Right cardiac atrium (tissue), 5 donors: ENCODE data around the gene NKIRAS2. TPM values are rescaled to one million over a fixed set of nuclear protein-coding genes. Genes with fewer than 3 reads are reported as not detected.
A peak's percentile ranks its signal among the peaks of the same experiment; 100 is the strongest.

Experiments
- ATAC-seq, 2 donors: fragments of 200-7000 bp; cut with Tn5 transposase; one replicate each; pipeline versions ENCODE4 v1.8.0 to v1.9.1; 2020; ENCODE audit warnings: moderate library complexity in 2 of 2, mild to moderate bottlenecking in 1 of 2
- DNase-seq, 3 donors: peaks; one replicate each; pipeline ENCODE4 v3.0.0-alpha.2; 2020
- H3K27ac ChIP-seq: one replicate; pipeline ENCODE4 v1.5.1; 2013; ENCODE audit warnings: mild to moderate bottlenecking, low read length, control low read depth, moderate library complexity
- H3K27me3 ChIP-seq: one replicate; pipeline ENCODE4 v1.6.1; 2013; ENCODE audit not compliant: control insufficient read depth, insufficient read depth
- H3K4me1 ChIP-seq: one replicate; pipeline ENCODE4 v1.6.1; 2013; ENCODE audit warnings: low read length; ENCODE audit not compliant: control insufficient read depth, insufficient read depth
- H3K4me3 ChIP-seq: one replicate; pipeline ENCODE4 v1.5.1; 2013; ENCODE audit warnings: low read length, control low read depth
- H3K9me3 ChIP-seq: one replicate; pipeline ENCODE4 v1.6.1; 2013; ENCODE audit warnings: low read length; ENCODE audit not compliant: control insufficient read depth
- WGBS: extraction: QIAGEN DNeasy Blood & Tissue Kit; methylation state at CpG from one replicate; pipeline ENCODE4 v1.1.7; 2013; 5-methylcytosine and 5-hydroxymethylcytosine counted together
- intact Hi-C, 4 donors: fragments of 100-400 bp; cut with DNase I; formaldehyde crosslinking; loops; one replicate each; pipeline versions ENCODE4 v1.11.0 to v1.14.0; 2022 to 2023
- polyA plus RNA-seq: library from polyadenylated mRNA; stranded (reverse); fragments of 200-250 nt; gene quantifications from one replicate; pipeline ENCODE4 v1.2.3, GENCODE V29; 2013
- total RNA-seq, 4 donors: library from RNA; stranded (reverse); fragmentation: NEBNext Ultra II Directional; extraction: Animal tissue kit (Norgen Biotek cat#: 25700); gene quantifications; one replicate each; pipeline ENCODE4 v1.2.1, GENCODE V29; 2021
- donor health status: healthy with polysubstance abuse.
- donor health status: DM: no; HTN: yes; CAD: no.
- donor health status: DM: no; HTN: no; CAD: no.
- donor health status: DM: no; HTN: yes; CAD: no; lungs with severe emphysema.
- donor health status: DM: yes; HTN: yes; CAD: no.

Gene NKIRAS2
- total and polyA plus RNA-seq, 5 donors = 39.1 to 53.9 (median 41.1) TPM

GRCh38 chr17:42056635-42057034 is 36.7 kb downstream of the NKIRAS2 start:
- ATAC-seq (no peak), DNase-seq (no peak)
- no peaks in the 10 kb centered on the region for H3K27me3 ChIP-seq
- H3K27ac ChIP-seq = no peak overlapping the region
- intact Hi-C loops = no loop called here
- 71% methylated on average over 3 of the region's 3 CpGs for whole genome bisulfite sequencing
- no peaks in the 10 kb centered on the region for H3K4me1 ChIP-seq
- H3K4me3 ChIP-seq = no peak overlapping the region
- H3K9me3 ChIP-seq = no peaks in the 10 kb centered on the region

DNA sequence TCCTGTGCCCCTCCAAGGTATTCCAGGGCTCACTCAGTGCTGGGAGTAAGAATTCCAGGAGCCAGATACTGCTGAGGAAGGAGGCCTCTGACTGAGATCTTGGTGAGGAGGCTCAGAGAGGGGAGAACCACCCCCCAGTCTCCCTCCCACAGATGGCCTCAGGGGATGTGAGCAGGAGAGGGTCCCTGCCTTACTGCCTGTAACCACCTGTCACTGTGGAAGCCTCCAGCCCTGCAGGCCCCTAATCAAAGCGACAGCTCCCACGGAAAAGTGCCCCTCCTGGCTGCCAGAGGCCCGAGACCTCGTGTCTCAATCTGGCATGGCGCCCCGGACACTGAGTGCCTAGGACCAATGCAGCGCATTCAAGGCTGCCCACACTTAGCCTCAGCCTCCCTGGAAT is 38.2 kb downstream of the NKIRAS2 start:
- Histone ChIP-seq H3K9me3 (no peaks in the 10 kb centered on the region), H3K27ac (no peak overlapping the region), H3K4me1 (no peaks in the 10 kb centered on the region), H3K27me3 (no peaks in the 10 kb centered on the region), H3K4me3 (no peak overlapping the region)
- ATAC-seq (no peak), DNase-seq (no peak)
- WGBS = 58% methylated on average over 7 of the region's 7 CpGs
- intact Hi-C loops = no loop called here

DNA sequence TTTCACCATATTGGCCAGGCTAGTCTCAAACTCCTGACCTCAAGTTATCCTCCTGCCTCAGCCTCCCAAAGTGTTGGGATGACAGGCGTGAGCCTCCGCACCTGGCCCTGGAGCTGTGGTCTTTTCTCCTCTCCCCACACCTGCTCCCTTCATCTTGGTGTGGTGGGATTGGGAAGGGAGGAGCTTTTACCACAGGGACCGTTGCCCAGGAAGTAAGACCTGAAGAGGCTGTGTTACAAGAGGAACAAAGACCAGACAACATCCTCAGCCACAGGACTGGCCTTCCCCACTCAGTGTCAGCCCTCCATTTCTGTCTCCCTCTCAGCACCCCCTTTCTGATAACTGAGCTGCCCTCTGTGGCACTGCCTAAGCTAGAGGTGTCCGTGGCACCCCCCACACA is 39.9 kb downstream of the NKIRAS2 start:
- DNase-seq (no peak), ATAC-seq (no peak)
- no peaks in the 10 kb centered on the region for H3K9me3 ChIP-seq
- no peak overlapping the region for H3K4me3 ChIP-seq
- no peaks in the 10 kb centered on the region for H3K27me3 ChIP-seq
- intact Hi-C loops = loop anchor here in 1 of 4 donors (5.0 kb wide), 1 partner anchor 47 kb away; no protein-coding TSS in a partner anchor
- H3K27ac ChIP-seq = no peak overlapping the region
- WGBS = 72% methylated on average over 4 of the region's 4 CpGs
- H3K4me1 ChIP-seq = no peaks in the 10 kb centered on the region

DNA sequence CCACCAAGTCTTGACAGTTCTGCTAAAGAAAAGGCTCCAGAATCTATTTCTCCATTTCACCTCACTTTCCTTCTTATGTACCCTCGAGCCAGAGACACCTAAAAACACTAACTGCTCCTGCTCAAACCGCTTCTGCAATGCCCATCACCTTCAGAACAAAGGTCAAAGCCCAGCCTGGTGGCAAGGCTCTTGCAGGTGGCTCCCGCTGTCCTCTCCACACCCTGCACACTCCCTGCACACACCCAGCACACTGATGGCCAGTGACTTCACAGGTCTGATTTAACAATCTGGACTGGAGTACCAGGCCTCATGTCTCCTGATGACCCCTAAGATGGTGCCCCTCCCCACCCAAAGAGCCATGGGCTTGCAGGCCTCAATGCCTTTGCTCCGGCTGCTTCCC is 40.3 kb downstream of the NKIRAS2 start:
- no peak for ATAC-seq
- H3K4me3 ChIP-seq = no peak overlapping the region
- no peaks in the 10 kb centered on the region for H3K27me3 ChIP-seq
- H3K27ac ChIP-seq = no peak overlapping the region
- intact Hi-C loops = loop anchor here in 1 of 4 donors (5.0 kb wide), 1 partner anchor 47 kb away; no protein-coding TSS in a partner anchor
- 84% methylated on average over 4 of the region's 4 CpGs for WGBS
- H3K9me3 ChIP-seq = no peaks in the 10 kb centered on the region
- no peak for DNase-seq
- no peaks in the 10 kb centered on the region for H3K4me1 ChIP-seq

DNA sequence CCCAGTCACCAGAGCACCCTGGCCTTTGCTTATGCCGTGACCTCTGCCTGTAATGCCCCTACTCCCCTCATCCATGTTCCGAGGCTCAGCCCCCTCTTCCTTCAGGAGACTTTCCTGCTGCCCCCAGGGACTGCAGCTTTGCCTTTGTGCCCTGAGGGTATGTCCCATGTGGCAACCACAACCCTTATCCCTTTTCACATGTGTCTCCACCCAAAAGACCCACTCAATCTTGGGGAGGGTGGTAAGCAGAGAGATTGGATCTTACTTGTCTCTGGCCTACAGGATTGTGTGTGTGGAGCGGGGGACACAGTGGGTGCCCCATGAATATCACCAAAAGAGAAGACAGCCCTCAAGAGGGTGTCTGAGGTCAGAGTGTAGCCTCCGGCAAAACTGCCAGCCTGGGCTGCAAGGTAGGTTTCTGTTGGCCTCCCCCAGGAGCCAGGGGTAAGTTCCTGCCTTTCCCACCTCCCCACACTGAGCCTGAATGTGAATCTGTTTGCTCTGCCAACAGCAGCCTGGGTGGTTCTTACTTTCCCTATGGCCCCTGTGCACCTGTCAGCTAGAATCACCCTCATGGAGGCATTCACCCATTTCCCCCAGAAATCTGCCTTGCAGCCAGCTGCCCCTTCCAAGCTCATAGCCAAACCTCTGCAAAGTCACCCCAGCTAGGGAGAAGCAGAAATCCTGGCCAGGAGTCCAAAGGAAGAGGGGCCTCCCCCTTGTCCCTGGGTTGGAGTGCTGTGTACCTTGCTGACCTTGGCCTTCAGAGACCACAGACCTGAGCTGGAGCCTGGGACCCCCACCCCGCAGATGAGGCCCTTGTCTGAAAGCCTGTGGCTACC is 42.0 kb downstream of the NKIRAS2 start:
- H3K27me3 ChIP-seq = no peaks in the 10 kb centered on the region
- H3K4me3 ChIP-seq = no peak overlapping the region
- 69% methylated on average over 5 of the region's 5 CpGs for WGBS
- H3K9me3 ChIP-seq = no peaks in the 10 kb centered on the region
- no peak overlapping the region for H3K27ac ChIP-seq
- H3K4me1 ChIP-seq = no peaks in the 10 kb centered on the region
- intact Hi-C loops = loop anchor here in 1 of 4 donors (5.0 kb wide), 1 partner anchor 45 kb away; no protein-coding TSS in a partner anchor
- no peak for DNase-seq
- ATAC-seq = no peak

- Histone ChIP-seq H3K27me3 (no peaks in the 10 kb centered on the region), H3K4me3 (no peak overlapping the region), H3K4me1 (no peaks in the 10 kb centered on the region), H3K27ac (no peak overlapping the region), H3K9me3 (no peaks in the 10 kb centered on the region)
- WGBS = 88% methylated on average over 14 of the region's 14 CpGs
- ATAC-seq (no peak), DNase-seq (no peak)
- intact Hi-C loops = loop anchor here in 1 of 4 donors (5.0 kb wide), 1 partner anchor 45 kb away; no protein-coding TSS in a partner anchor
Observed at GRCh38 chr17:42062681-42063080, 42.8 kb downstream of the NKIRAS2 start.

DNA sequence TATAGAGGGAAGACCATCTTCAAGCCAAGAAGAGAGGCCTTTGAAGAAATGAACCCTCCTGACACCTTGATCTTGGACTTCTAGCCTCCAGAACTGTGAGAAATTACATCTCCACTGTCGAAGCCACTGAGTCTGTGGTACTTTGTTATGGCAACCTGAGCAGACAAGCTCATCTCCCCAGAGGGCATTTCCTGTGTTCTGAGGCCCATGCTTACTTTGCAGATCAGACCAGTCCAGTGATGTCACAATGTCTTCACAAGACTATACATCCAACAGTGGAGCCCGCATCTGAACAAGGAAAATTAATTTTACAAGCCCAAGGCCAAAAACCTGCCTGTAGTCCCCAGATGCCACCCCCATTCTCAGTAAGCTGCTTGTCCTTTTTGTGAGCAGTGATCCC is 45.3 kb downstream of the NKIRAS2 start:
- no peaks in the 10 kb centered on the region for H3K9me3 ChIP-seq
- H3K27me3 ChIP-seq = no peaks in the 10 kb centered on the region
- WGBS = 74% methylated on average over 2 of the region's 2 CpGs
- ATAC-seq = no peak
- no peak overlapping the region for H3K27ac ChIP-seq
- no peaks in the 10 kb centered on the region for H3K4me1 ChIP-seq
- DNase-seq = no peak
- intact Hi-C loops = no loop called here
- H3K4me3 ChIP-seq = no peak overlapping the region

- intact Hi-C loops = no loop called here
- peak; percentile 45 to 85 (median 85) for DNase-seq
- peak; percentile 26 to 36 for ATAC-seq
Observed at GRCh38 chr17:42067371-42068091, 47.6 kb downstream of the NKIRAS2 start.

DNA sequence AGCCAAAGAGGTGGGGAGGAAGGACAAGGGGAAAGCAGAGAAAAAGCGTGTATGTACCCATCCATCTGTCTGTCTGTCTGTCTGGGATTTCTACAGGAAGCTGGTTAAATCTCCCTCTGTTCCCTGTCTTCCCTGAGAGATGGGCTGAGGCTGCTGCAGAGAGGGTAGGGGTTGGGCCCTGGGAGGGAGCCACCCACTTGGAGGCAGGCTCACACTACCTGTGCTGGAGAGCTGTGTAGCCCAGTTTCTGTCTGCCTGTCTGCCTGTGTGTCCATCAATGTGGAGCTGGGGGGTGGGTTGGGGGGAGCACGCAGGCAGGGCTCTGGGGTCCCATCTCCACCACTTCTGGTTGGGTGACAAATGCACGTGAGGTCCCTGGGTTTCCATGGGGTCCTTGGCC is 49.1 kb downstream of the NKIRAS2 start:
- no peaks in the 10 kb centered on the region for H3K27me3 ChIP-seq
- H3K4me3 ChIP-seq = no peak overlapping the region
- ATAC-seq (no peak), DNase-seq (no peak)
- no peaks in the 10 kb centered on the region for H3K4me1 ChIP-seq
- no peak overlapping the region for H3K27ac ChIP-seq
- intact Hi-C loops = no loop called here
- H3K9me3 ChIP-seq = no peaks in the 10 kb centered on the region
- WGBS = 78% methylated on average over 3 of the region's 3 CpGs

More at GRCh38 chr17:42067371-42068091, 47.6 kb downstream of the NKIRAS2 start:
- Histone ChIP-seq H3K9me3 (no peaks in the 10 kb centered on the region), H3K4me1 (no peaks in the 10 kb centered on the region), H3K4me3 (no peak overlapping the region), H3K27me3 (no peaks in the 10 kb centered on the region), H3K27ac (no peak overlapping the region)
- WGBS = 43% methylated on average over 12 of the region's 12 CpGs

GRCh38 chr17:42071810-42072209 is 51.9 kb downstream of the NKIRAS2 start:
- H3K4me1 ChIP-seq = no peaks in the 10 kb centered on the region
- H3K4me3 ChIP-seq = peak overlapping the region; percentile 51
- H3K9me3 ChIP-seq = no peaks in the 10 kb centered on the region
- intact Hi-C loops = no loop called here
- WGBS = 32% methylated on average over 3 of the region's 3 CpGs
- no peaks in the 10 kb centered on the region for H3K27me3 ChIP-seq
- ATAC-seq (no peak), DNase-seq (no peak)
- H3K27ac ChIP-seq = no peak overlapping the region
